IPS DF 4.7 (cell line): ENCODE measurements around the gene SLC25A5.
"Not testable (repeated sequence)": the region's sequence is repeated elsewhere in the genome, so short reads cannot be mapped to it uniquely, and the experiment has no call there.

Source experiments
- DNase-seq: peaks from one replicate; pipeline ENCODE4 v3.0.0-alpha.2; 2013; ENCODE audit warnings: low spot score; ENCODE audit errors: extremely low read depth

Gene SLC25A5

GRCh38 chrX:119503484-119503861, 35.2 kb downstream of the SLC25A5 start:
- DNase-seq: no peak

- DNase-seq: not testable (repeated sequence)
Measured at GRCh38 chrX:119505145-119505544, 36.9 kb downstream of the SLC25A5 start.

GRCh38 chrX:119505945-119506344, 37.7 kb downstream of the SLC25A5 start:
- no peak for DNase-seq

GRCh38 chrX:119507206-119507605, 39.0 kb downstream of the SLC25A5 start:
- DNase-seq: no peak

- no peak for DNase-seq
Measured at GRCh38 chrX:119512146-119512800, 44.0 kb downstream of the SLC25A5 start.

- no peak for DNase-seq
Measured at GRCh38 chrX:119516157-119516702, 48.0 kb downstream of the SLC25A5 start.

- DNase-seq: no peak
Measured at GRCh38 chrX:119518371-119518770, 50.1 kb downstream of the SLC25A5 start.
